GM06990 (cell line): ENCODE results near the gene CES4A.
A peak's percentile ranks its signal among the peaks of the same experiment; 100 is the strongest.

Experiments used
- DNase-seq: peaks from one replicate; pipeline ENCODE4 v3.0.0-alpha.2; 2011; ENCODE audit not compliant: insufficient read length; ENCODE audit errors: extremely low read depth
- H3K27me3 ChIP-seq: replicated peaks from 2 replicates; pipeline ENCODE4 v1.6.0; 2011; ENCODE audit warnings: low read length; ENCODE audit not compliant: control insufficient read depth, insufficient read depth
- H3K36me3 ChIP-seq: 2 replicates; pipeline ENCODE4 v1.5.1; 2011; ENCODE audit warnings: low read length; ENCODE audit not compliant: control insufficient read depth, insufficient read depth
- H3K4me3 ChIP-seq: replicated peaks from 2 replicates; pipeline ENCODE4 v1.5.1; 2011; ENCODE audit warnings: low read depth, mild to moderate bottlenecking, control low read depth, low read length
- CTCF ChIP-seq: IDR thresholded peaks from 2 replicates; pipeline ENCODE4 v1.5.1; 2011; ENCODE audit warnings: low read length, control low read depth, mild to moderate bottlenecking, inconsistent platforms; ENCODE audit not compliant: insufficient read depth, poor library complexity, severe bottlenecking

The CES4A gene

GRCh38 chr16:67050796-67051195 is 62.4 kb downstream of the CES4A start:
- DNase-seq, result no peak
- no peak for TF ChIP-seq CTCF
- H3K4me3 ChIP-seq, result no peak overlapping the region
- H3K36me3 ChIP-seq, result no peaks in the 10 kb centered on the region; the same call in 1 of the 2 replicates
- H3K27me3 ChIP-seq, result no peaks in the 10 kb centered on the region

- H3K4me3 ChIP-seq, result no peak overlapping the region
- no peak for TF ChIP-seq CTCF
- no peaks in the 10 kb centered on the region; the same call in 1 of the 2 replicates for H3K36me3 ChIP-seq
- DNase-seq, result no peak
- H3K27me3 ChIP-seq, result no peaks in the 10 kb centered on the region
Measured at GRCh38 chr16:67052399-67052798, 64.0 kb downstream of the CES4A start.

- Histone ChIP-seq H3K27me3 (no peaks in the 10 kb centered on the region), H3K4me3 (no peak overlapping the region), H3K36me3 (no peaks in the 10 kb centered on the region; the same call in 1 of the 2 replicates)
- no peak for DNase-seq
- TF ChIP-seq CTCF, result no peak
Measured at GRCh38 chr16:67053767-67054334, 65.5 kb downstream of the CES4A start.

- Histone ChIP-seq H3K36me3 (no peaks in the 10 kb centered on the region; the same call in 1 of the 2 replicates), H3K27me3 (no peaks in the 10 kb centered on the region), H3K4me3 (no peak overlapping the region)
- no peak for DNase-seq
- TF ChIP-seq CTCF, result no peak
Measured at GRCh38 chr16:67054901-67055300, 66.5 kb downstream of the CES4A start.

GRCh38 chr16:67055712-67056487 is 67.5 kb downstream of the CES4A start:
- TF ChIP-seq CTCF, result no peak

More at GRCh38 chr16:67055712-67056487, 67.5 kb downstream of the CES4A start:
- Histone ChIP-seq H3K4me3 (no peak overlapping the region), H3K36me3 (no peaks in the 10 kb centered on the region), H3K27me3 (no peaks in the 10 kb centered on the region)
- DNase-seq, result peak; percentile 18
